HG03520 (cell line): Measurements from ENCODE around the gene STX5.
"Not testable (repeated sequence)": the region's sequence is repeated elsewhere in the genome, so short reads cannot be mapped to it uniquely, and the experiment has no call there.

Source experiments
- ATAC-seq: cut with Tn5 transposase; IDR thresholded peaks from one replicate; pipeline ENCODE4 v1.9.1; 2021; ENCODE audit warnings: mild to moderate bottlenecking, moderate library complexity; ENCODE audit not compliant: unreplicated experiment

STX5 gene

GRCh38 chr11:62832336-62833234 lies 734 bp upstream of the STX5 start, which contains the start of gene TEX54:
TEX54 (minus strand) TSS chr11:62832841.
- ATAC-seq: no peak

- ATAC-seq: no peak
Observed at GRCh38 chr11:62830904-62831519, 839 bp downstream of the STX5 start.

- not testable (repeated sequence) for ATAC-seq
Observed at GRCh38 chr11:62828130-62828529, 3.7 kb downstream of the STX5 start.

- ATAC-seq: no peak
Observed at GRCh38 chr11:62823677-62824076, 8.2 kb downstream of the STX5 start.

GRCh38 chr11:62817129-62817528 lies 14.7 kb downstream of the STX5 start:
- ATAC-seq: no peak

GRCh38 chr11:62816557-62816956 lies 15.3 kb downstream of the STX5 start:
- no peak for ATAC-seq

GRCh38 chr11:62811659-62812058 lies 20.2 kb downstream of the STX5 start:
- no peak for ATAC-seq

GRCh38 chr11:62810748-62811147 lies 21.1 kb downstream of the STX5 start:
- no peak for ATAC-seq

- ATAC-seq: no peak
Observed at GRCh38 chr11:62806611-62807121, 25.2 kb downstream of the STX5 start.

GRCh38 chr11:62805961-62806441 lies 25.9 kb downstream of the STX5 start:
- no peak for ATAC-seq

GRCh38 chr11:62805076-62805892 lies 26.6 kb downstream of the STX5 start, which contains the start of gene NXF1:
NXF1 (minus strand) TSS chr11:62805440; CDS start chr11:62805356, 84 bp downstream.
- ATAC-seq: peak; percentile 71

GRCh38 chr11:62804310-62805075 lies 27.4 kb downstream of the STX5 start:
- ATAC-seq: no peak

- ATAC-seq: no peak
Observed at GRCh38 chr11:62801071-62801470, 30.8 kb downstream of the STX5 start.

- ATAC-seq: no peak
Observed at GRCh38 chr11:62799486-62799885, 32.4 kb downstream of the STX5 start.

GRCh38 chr11:62796281-62796680 lies 35.6 kb downstream of the STX5 start:
- no peak for ATAC-seq

- no peak for ATAC-seq
Observed at GRCh38 chr11:62794201-62794775, 37.6 kb downstream of the STX5 start.

- ATAC-seq: peak; percentile 2
Observed at GRCh38 chr11:62792202-62792575, 39.7 kb downstream of the STX5 start.

GRCh38 chr11:62791501-62792201 lies 40.2 kb downstream of the STX5 start, which contains the start of gene TMEM223:
TMEM223 (minus strand) TSS chr11:62792006; CDS start chr11:62791994, 12 bp downstream.
- ATAC-seq: peak; percentile 43

GRCh38 chr11:62789576-62789975 lies 42.3 kb downstream of the STX5 start:
- ATAC-seq: no peak
